Colonic mucosa (tissue), 4 donors: Measurements from ENCODE around the gene CNGA1. TPM values are rescaled to one million over a fixed set of nuclear protein-coding genes. Genes with fewer than 3 reads are reported as not detected.

Experiments used
- DNase-seq: peaks from one replicate; pipeline ENCODE4 v3.0.0-alpha.2; 2020
- H3K27ac ChIP-seq: fragments of 200-600 bp; one replicate; pipeline ENCODE4 v1.8.0; 2021
- H3K27me3 ChIP-seq: fragments of 200-600 bp; one replicate; pipeline ENCODE4 v1.8.0; 2021
- H3K36me3 ChIP-seq: fragments of 200-600 bp; one replicate; pipeline ENCODE4 v1.8.0; 2021
- H3K4me1 ChIP-seq: fragments of 200-600 bp; one replicate; pipeline ENCODE4 v1.8.0; 2021; ENCODE audit warnings: mild to moderate bottlenecking
- H3K4me3 ChIP-seq: fragments of 200-600 bp; one replicate; pipeline ENCODE4 v1.8.0; 2021
- H3K9ac ChIP-seq, 2 donors: one replicate each; pipeline ENCODE4 v1.7.0; 2013; ENCODE audit warnings: control low read depth in 2 of 2, low read depth in 2 of 2, low read length in 2 of 2
- H3K9me3 ChIP-seq: fragments of 200-600 bp; one replicate; pipeline ENCODE4 v1.8.0; 2021
- intact Hi-C: fragments of 100-400 bp; cut with DNase I; formaldehyde crosslinking; loops from one replicate; pipeline ENCODE4 v1.14.1; 2022
- total RNA-seq, 2 donors: library from RNA; stranded (reverse); fragmentation: NEBNext Ultra II Directional in 1 of 2; extraction: Animal tissue kit (Norgen Biotek cat#: 25700) in 1 of 2; gene quantifications; one replicate each; pipeline ENCODE4 v1.2.1, GENCODE V29; 2021
- TF ChIP-seq, protein P1 (sequence below): fragments of 200-600 bp; IDR thresholded peaks from one replicate; pipeline ENCODE4 v1.8.0; 2022; ENCODE audit warnings: antibody characterized with exemption, mild to moderate bottlenecking
- donor health status: healthy.
- donor health status: DM: no; HTN: no; CAD: no.
- donor health status: DM: no; HTN: no; CAD: no.

The CNGA1 gene
- 10 to 100 TPM in 1 of 2 donors, 1 to 10 TPM in 1; 2.6 to 15.9 TPM for total RNA-seq

DNA sequence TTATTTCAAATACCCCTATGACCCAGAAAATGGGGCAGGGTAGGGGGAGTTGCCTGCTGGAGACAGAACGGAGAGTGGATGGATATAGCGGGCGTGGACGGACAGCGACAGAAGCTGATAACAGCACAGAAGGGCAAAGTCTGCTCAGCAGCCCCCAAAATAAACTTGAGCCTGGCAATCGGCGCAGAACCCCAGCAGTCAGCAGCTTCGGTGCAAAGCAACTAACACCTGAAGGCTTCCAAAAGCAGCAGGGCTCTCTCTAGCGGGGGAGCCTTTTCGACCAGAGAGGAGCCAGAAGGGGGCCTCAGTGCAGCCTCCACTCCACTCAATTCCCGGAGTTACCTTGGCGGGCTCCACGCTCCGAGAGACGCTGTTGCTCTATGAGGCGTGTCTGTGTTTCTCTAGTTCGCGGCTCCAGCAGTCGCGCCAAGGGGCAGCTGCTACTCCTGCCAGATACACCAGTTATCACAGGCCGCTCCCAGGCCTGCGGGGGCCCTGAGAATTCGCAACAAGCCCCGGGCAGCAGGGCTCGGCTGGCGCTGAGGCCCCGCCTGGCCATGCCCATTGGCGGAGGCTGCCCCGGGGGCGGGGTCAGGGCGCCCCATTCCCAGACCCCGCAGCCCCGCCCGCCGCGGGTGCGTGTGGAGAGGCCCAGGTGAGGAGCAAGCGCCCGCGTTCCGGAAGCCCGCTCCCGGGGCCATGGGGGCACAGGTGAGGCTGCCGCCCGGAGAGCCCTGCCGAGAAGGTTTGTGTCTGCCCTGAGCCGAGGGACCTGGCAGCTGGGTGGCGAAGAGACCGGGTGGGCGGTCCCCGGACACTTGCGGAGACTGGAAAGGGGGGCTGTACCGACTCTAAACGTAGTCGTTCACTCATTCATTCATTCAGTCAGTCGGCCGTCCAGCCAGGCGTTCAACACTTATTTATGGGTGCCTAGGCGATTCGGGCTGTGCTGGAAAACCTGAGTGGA, at the start of gene CNGA1, which contains the start of gene NIPAL1:
CNGA1 (minus strand) TSS at position 541 of the 967 bp plus-strand sequence. CDS start 63,992 bp downstream, outside the sequence.
NIPAL1 (plus strand) TSS at position 632 of the 967 bp plus-strand sequence; CDS start at position 700, 68 bp downstream.
- intact Hi-C loops: no loop called here
- Histone ChIP-seq H3K4me1 (no peaks in the 10 kb centered on the region), H3K4me3 (peak within 1 kb of the TSS; percentile 54), H3K9me3 (no peaks in the 10 kb centered on the region), H3K9ac (peak within 1 kb of the TSS; percentile 82 to 97), H3K27ac (peak within 1 kb of the TSS; percentile 88), H3K36me3 (no peaks in the 10 kb centered on the region), H3K27me3 (no peaks in the 10 kb centered on the region)
- TF ChIP-seq, protein P1, sequence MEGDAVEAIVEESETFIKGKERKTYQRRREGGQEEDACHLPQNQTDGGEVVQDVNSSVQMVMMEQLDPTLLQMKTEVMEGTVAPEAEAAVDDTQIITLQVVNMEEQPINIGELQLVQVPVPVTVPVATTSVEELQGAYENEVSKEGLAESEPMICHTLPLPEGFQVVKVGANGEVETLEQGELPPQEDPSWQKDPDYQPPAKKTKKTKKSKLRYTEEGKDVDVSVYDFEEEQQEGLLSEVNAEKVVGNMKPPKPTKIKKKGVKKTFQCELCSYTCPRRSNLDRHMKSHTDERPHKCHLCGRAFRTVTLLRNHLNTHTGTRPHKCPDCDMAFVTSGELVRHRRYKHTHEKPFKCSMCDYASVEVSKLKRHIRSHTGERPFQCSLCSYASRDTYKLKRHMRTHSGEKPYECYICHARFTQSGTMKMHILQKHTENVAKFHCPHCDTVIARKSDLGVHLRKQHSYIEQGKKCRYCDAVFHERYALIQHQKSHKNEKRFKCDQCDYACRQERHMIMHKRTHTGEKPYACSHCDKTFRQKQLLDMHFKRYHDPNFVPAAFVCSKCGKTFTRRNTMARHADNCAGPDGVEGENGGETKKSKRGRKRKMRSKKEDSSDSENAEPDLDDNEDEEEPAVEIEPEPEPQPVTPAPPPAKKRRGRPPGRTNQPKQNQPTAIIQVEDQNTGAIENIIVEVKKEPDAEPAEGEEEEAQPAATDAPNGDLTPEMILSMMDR: no peak
- peak; percentile 93 for DNase-seq

DNA sequence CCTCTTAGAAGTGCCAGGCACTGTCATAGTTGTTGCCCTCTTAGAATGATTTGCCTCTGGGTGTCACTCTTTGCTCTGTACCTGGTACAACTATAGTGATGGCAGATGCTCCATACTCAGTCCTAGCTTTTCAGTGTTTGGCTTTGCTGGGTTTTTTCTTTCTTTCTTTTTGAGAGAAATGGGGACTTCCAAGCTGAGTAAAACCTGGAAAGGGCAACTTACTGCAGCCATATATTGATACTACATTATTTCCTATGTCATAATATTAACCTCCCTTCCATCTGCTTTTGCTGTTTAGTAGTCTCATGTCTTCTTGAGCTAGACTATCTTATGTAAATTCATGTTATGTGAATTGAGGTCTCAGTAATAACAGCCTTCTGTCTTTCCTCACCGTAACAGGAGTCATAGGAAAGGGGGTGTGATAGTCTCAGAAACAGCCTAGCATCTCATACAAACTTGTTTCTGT, 49.1 kb upstream of the CNGA1 start:
- Histone ChIP-seq H3K9me3 (no peaks in the 10 kb centered on the region), H3K9ac (no peak overlapping the region), H3K4me1 (no peaks in the 10 kb centered on the region), H3K27me3 (no peaks in the 10 kb centered on the region), H3K4me3 (no peak overlapping the region), H3K36me3 (no peaks in the 10 kb centered on the region), H3K27ac (no peak overlapping the region)
- TF ChIP-seq, protein P1: no peak
- DNase-seq: no peak
- intact Hi-C loops: no loop called here

DNA sequence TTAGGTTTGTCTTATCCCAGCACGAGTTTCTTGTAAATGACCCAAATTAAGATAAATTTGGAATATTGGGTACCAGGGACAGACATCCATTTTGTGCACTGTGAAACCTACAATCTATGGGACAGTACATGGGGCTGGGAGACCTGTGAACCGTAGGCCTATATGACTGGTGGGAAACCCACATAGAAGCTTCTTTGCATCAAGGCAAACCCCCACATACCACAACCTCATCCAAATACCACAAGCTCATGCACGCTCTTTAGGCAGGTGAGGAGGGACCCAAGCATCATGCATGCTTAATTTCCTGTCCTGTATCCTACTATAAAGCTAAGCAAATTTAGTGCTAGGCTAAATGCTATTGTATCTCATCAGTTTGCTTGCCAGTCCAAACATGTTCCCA, 47.9 kb upstream of the CNGA1 start:
- Histone ChIP-seq H3K9ac (no peak overlapping the region), H3K9me3 (no peaks in the 10 kb centered on the region), H3K27me3 (no peaks in the 10 kb centered on the region), H3K27ac (no peak overlapping the region), H3K36me3 (no peaks in the 10 kb centered on the region), H3K4me3 (no peak overlapping the region), H3K4me1 (no peaks in the 10 kb centered on the region)
- intact Hi-C loops: no loop called here
- TF ChIP-seq, protein P1: no peak
- DNase-seq: no peak

DNA sequence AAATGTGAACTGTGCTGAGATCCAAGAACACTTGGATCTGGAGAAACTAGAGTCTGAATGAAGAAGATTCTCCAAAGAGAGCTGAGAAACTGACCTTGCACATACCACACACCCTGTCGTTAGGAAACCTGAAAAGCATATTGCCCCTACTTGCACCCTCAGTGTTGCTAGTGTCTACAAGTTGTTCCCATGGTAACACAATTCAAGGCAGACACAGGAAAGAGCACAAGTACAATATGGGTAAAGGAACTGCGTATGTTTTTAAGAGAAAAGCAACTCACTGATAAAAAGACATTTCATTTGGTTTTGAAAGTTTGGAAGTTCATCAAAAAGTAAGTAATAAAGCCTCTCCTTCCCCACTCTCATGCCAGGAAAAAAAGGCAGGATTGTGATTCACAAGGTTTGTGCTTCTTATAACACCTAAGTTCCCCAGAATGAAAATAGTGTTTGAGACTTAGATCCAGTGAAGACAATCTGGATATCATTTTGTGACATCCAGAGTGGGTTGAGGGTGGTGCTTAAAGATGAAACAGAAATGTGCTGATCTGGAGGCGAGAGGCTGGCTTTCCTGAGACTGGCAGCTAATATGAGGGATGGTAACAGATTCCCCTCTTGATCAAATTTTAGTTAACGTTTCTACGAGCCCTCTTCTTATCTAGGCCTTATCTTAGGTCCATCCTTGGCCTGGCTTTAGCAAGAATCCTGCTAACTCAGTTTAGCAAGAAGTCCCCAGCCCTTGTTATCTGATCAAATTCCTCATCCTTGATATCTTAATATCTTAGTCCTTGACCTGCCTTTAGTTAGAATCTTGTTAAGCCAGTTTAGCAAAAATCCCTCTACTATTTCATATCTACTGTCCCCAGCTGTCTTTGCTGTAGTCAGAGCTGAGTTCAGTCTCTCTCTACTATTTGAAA, 42.4 kb upstream of the CNGA1 start:
- no peak for DNase-seq
- no peaks in the 10 kb centered on the region for H3K9me3 ChIP-seq

More for the DNA sequence above, 42.4 kb upstream of the CNGA1 start:
- Histone ChIP-seq H3K4me3 (no peak overlapping the region), H3K27ac (no peak overlapping the region), H3K36me3 (no peaks in the 10 kb centered on the region), H3K27me3 (no peaks in the 10 kb centered on the region), H3K4me1 (no peaks in the 10 kb centered on the region), H3K9ac (no peak overlapping the region)
- intact Hi-C loops: no loop called here
- TF ChIP-seq, protein P1: no peak
